Right cardiac atrium (tissue), 5 donors: ENCODE measurements around the gene ACTN4. TPM values are rescaled to one million over a fixed set of nuclear protein-coding genes. Genes with fewer than 3 reads are reported as not detected.
A peak's percentile ranks its signal among the peaks of the same experiment; 100 is the strongest.

ENCODE experiments used
- ATAC-seq, 2 donors: fragments of 200-7000 bp; cut with Tn5 transposase; one replicate each; pipeline versions ENCODE4 v1.8.0 to v1.9.1; 2020; ENCODE audit warnings: moderate library complexity in 2 of 2, mild to moderate bottlenecking in 1 of 2
- DNase-seq, 3 donors: peaks; one replicate each; pipeline ENCODE4 v3.0.0-alpha.2; 2020
- H3K27ac ChIP-seq: one replicate; pipeline ENCODE4 v1.5.1; 2013; ENCODE audit warnings: mild to moderate bottlenecking, low read length, control low read depth, moderate library complexity
- H3K27me3 ChIP-seq: one replicate; pipeline ENCODE4 v1.6.1; 2013; ENCODE audit not compliant: control insufficient read depth, insufficient read depth
- H3K4me1 ChIP-seq: one replicate; pipeline ENCODE4 v1.6.1; 2013; ENCODE audit warnings: low read length; ENCODE audit not compliant: control insufficient read depth, insufficient read depth
- H3K4me3 ChIP-seq: one replicate; pipeline ENCODE4 v1.5.1; 2013; ENCODE audit warnings: low read length, control low read depth
- H3K9me3 ChIP-seq: one replicate; pipeline ENCODE4 v1.6.1; 2013; ENCODE audit warnings: low read length; ENCODE audit not compliant: control insufficient read depth
- WGBS: extraction: QIAGEN DNeasy Blood & Tissue Kit; methylation state at CpG from one replicate; pipeline ENCODE4 v1.1.7; 2013; 5-methylcytosine and 5-hydroxymethylcytosine counted together
- intact Hi-C, 4 donors: fragments of 100-400 bp; cut with DNase I; formaldehyde crosslinking; loops; one replicate each; pipeline versions ENCODE4 v1.11.0 to v1.14.0; 2022 to 2023
- polyA plus RNA-seq: library from polyadenylated mRNA; stranded (reverse); fragments of 200-250 nt; gene quantifications from one replicate; pipeline ENCODE4 v1.2.3, GENCODE V29; 2013
- total RNA-seq, 4 donors: library from RNA; stranded (reverse); fragmentation: NEBNext Ultra II Directional; extraction: Animal tissue kit (Norgen Biotek cat#: 25700); gene quantifications; one replicate each; pipeline ENCODE4 v1.2.1, GENCODE V29; 2021
- donor health status: healthy with polysubstance abuse.
- donor health status: DM: no; HTN: yes; CAD: no.
- donor health status: DM: no; HTN: no; CAD: no.
- donor health status: DM: no; HTN: yes; CAD: no; lungs with severe emphysema.
- donor health status: DM: yes; HTN: yes; CAD: no.

ACTN4 gene
- total and polyA plus RNA-seq, 5 donors, result 87.4 to 226 (median 119) TPM

DNA sequence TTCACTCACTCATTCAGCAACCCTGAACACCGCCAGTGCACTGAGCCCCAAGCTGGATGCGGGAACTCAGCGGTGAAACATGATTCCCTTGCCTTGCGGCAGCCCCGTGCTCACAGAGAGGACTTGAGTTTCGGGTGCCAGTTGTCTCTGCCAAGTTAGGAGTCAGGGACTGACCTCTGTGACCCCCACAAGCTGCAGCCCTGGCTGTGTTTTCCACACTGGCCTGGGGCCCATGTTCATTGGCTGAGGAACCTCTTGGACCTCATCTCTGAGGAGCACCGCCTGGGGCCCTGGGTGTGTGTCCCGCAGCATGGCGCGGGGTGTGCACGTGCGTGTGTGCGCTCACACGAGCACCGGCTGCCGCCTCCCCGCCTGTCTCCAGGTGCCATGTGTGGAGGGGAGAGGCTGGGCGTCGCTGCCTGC, 65.8 kb downstream of the ACTN4 start:
- peak overlapping the region; percentile 61 for H3K27ac ChIP-seq
- ATAC-seq (peak; percentile 57 to 76), DNase-seq (peak; percentile 81 to 94 (median 93))
- H3K4me3 ChIP-seq, result no peak overlapping the region
- WGBS, result 39% methylated on average over 19 of the region's 19 CpGs
- intact Hi-C loops, result loop anchor here in 2 of 4 donors (5.0 to 10.0 kb wide), 2 partner anchors 58 to 61 kb away; no protein-coding TSS in a partner anchor
- H3K9me3 ChIP-seq, result no peaks in the 10 kb centered on the region
- peaks cover 39% of the 10 kb centered on the region for H3K4me1 ChIP-seq
- no peaks in the 10 kb centered on the region for H3K27me3 ChIP-seq

DNA sequence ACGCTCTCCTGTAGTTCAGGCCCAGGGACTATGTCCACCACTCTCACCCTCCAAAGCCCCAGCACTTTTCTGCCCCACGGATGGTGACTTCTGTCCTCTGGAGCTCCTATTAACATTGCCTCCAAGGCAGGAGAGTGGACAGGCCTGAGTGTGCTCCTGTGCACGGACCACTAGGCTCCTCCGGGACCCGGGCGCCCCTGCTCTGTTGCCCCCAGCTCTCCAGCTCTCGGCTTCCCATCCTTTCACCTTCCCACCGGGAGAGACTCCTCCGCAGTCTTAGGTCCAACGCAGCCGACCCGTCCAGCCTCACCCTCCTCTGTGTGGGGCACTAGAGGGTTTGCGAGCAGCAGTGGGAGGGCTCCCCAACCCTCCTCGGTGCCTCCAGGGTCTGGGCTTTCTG, 66.4 kb downstream of the ACTN4 start:
- WGBS, result 77% methylated on average over 14 of the region's 14 CpGs
- intact Hi-C loops, result loop anchor here in 2 of 4 donors (5.0 to 10.0 kb wide), 2 partner anchors 59 to 62 kb away; no protein-coding TSS in a partner anchor
- no peak overlapping the region for H3K4me3 ChIP-seq
- peaks cover 36% of the 10 kb centered on the region for H3K4me1 ChIP-seq
- H3K27me3 ChIP-seq, result no peaks in the 10 kb centered on the region
- DNase-seq (no peak), ATAC-seq (no peak)
- H3K9me3 ChIP-seq, result no peaks in the 10 kb centered on the region
- peak overlapping the region; percentile 44 for H3K27ac ChIP-seq

DNA sequence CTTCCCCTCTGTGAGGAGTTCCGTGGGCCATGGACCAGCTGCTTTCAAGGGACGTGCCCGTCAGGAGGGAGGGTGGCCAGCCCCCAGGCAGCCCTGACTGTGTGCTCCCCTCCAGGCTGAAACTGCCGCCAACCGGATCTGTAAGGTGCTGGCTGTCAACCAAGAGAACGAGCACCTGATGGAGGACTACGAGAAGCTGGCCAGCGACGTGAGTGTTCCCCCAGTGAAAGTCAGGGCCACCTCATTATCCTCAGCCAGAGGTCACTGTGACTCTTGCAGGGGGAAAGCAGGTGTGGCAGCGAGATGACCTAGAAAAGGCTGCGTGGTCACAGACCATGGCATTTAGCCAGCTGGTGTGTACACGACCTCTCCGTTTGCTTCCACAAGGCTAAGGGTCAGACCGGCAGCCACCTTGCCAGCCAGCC, 66.9 kb downstream of the ACTN4 start:
- Histone ChIP-seq H3K27me3 (no peaks in the 10 kb centered on the region), H3K27ac (peak overlapping the region; percentile 44), H3K9me3 (no peaks in the 10 kb centered on the region), H3K4me3 (no peak overlapping the region), H3K4me1 (peaks cover 33% of the 10 kb centered on the region)
- 73% methylated on average over 14 of the region's 14 CpGs for WGBS
- DNase-seq (no peak), ATAC-seq (no peak)
- intact Hi-C loops, result loop anchor here in 2 of 4 donors (5.0 to 10.0 kb wide), 2 partner anchors 60 to 62 kb away; no protein-coding TSS in a partner anchor

DNA sequence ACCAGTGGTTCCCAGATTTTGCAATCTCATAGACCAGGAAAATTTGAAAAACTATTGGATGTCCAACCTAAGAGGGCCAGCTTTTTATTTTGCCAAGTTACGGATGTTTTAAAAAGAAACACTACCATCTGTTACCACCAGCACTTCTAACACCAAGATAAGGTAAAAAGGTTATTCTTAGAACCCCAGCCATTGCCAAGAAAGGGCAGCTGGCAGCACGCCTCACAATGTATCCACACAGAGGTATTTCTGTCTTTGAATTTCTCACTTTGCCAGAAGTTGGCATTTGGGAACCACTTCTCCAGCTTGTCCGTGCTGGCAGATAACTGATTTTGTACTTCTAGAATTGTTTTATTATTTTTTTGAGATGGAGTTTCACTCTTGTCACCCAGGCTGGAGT, 68.1 kb downstream of the ACTN4 start:
- ATAC-seq (no peak), DNase-seq (peak; percentile 57 to 87 (median 86))
- H3K4me3 ChIP-seq, result no peak overlapping the region
- H3K27me3 ChIP-seq, result no peaks in the 10 kb centered on the region
- H3K27ac ChIP-seq, result no peak overlapping the region
- no peaks in the 10 kb centered on the region for H3K9me3 ChIP-seq
- 73% methylated on average over 3 of the region's 3 CpGs for WGBS
- intact Hi-C loops, result loop anchor here in 1 of 4 donors (10.0 kb wide), 1 partner anchor 61 kb away; no protein-coding TSS in a partner anchor
- peaks cover 30% of the 10 kb centered on the region for H3K4me1 ChIP-seq

DNA sequence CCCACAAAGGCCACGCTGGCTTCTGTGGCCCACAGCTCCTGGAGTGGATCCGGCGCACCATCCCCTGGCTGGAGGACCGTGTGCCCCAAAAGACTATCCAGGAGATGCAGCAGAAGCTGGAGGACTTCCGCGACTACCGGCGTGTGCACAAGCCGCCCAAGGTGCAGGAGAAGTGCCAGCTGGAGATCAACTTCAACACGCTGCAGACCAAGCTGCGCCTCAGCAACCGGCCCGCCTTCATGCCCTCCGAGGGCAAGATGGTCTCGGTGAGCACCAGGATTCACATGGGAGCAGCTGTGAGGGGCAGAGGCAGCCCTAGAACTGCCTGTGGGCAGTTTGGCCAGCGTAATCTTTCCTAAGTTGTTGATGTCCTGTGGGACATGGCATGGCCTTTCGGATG, 69.6 kb downstream of the ACTN4 start:
- no peaks in the 10 kb centered on the region for H3K27me3 ChIP-seq
- no peak overlapping the region for H3K4me3 ChIP-seq
- ATAC-seq (no peak), DNase-seq (no peak)
- intact Hi-C loops, result loop anchor here in 1 of 4 donors (10.0 kb wide), 1 partner anchor 62 kb away; no protein-coding TSS in a partner anchor
- H3K27ac ChIP-seq, result no peak overlapping the region
- WGBS, result 93% methylated on average over 17 of the region's 17 CpGs
- H3K4me1 ChIP-seq, result peaks cover 31% of the 10 kb centered on the region
- H3K9me3 ChIP-seq, result no peaks in the 10 kb centered on the region

DNA sequence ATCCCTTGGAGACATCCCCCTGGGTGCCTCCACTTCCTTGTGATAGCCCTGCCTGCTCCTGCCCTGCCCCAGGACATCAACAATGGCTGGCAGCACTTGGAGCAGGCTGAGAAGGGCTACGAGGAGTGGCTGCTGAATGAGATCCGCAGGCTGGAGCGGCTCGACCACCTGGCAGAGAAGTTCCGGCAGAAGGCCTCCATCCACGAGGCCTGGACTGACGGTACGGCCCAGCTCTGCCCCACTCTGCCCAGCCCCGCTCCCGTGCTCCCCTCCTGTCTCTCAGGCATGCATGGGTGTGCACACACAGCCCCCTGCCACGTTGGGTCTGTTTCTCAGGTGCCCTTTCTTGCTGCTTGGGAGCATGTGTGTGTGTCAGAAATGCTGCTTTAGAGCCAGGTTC, 70.4 kb downstream of the ACTN4 start:
- 90% methylated on average over 11 of the region's 11 CpGs for WGBS
- intact Hi-C loops, result loop anchor here in 1 of 4 donors (10.0 kb wide), 1 partner anchor 63 kb away; no protein-coding TSS in a partner anchor
- Histone ChIP-seq H3K27me3 (no peaks in the 10 kb centered on the region), H3K4me3 (no peak overlapping the region), H3K4me1 (peaks cover 32% of the 10 kb centered on the region), H3K27ac (peak overlapping the region; percentile 6), H3K9me3 (no peaks in the 10 kb centered on the region)
- no peak for DNase-seq
- no peak for ATAC-seq

DNA sequence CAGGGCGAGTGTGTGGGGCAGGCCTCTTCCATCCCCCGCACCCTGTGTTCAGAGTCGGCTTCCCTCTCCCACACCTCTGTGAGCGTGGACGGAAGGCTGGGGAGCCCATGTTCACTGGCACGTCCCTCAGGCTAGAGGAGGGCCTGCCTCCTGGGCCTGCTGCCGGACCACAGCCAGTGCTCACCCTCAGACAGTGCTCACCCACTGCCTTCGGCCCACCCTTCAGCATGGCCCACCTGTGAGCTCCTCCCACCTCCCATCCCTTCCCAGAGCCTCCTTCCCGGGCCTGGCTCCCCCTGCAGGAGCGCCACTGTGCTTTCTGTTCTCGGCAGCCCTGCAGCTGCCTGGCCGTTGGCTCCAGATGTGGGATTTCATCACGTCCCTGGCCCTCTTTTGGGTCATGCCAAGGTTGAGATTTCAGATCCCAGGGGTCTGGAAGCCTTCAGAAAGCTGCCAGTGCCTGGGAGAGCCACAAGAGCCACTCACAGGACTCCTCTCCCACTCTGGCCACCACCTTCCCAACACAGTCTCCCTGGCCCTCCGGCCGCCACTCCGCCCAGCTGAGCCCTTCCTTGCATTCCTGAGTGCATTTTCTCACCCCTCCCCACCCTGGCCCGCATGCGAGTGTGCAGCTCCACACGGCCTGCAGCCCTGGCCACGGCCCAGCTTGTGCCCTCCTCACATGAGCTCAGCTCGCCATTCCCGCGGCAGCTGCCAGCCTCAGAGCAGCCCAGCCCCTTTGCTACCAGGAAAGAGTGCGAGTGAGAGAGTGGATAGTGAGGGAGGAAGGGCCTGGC, 71.5 kb downstream of the ACTN4 start:
- 49% methylated on average over 24 of the region's 24 CpGs for WGBS
- peaks cover 30% of the 10 kb centered on the region for H3K4me1 ChIP-seq
- H3K9me3 ChIP-seq, result no peaks in the 10 kb centered on the region
- intact Hi-C loops, result loop anchor here in 1 of 4 donors (10.0 kb wide), 1 partner anchor 64 kb away; no protein-coding TSS in a partner anchor
- ATAC-seq (peak; percentile 12 to 24), DNase-seq (peak; percentile 72 to 86 (median 85))
- no peaks in the 10 kb centered on the region for H3K27me3 ChIP-seq
- H3K4me3 ChIP-seq, result no peak overlapping the region
- H3K27ac ChIP-seq, result peak overlapping the region; percentile 79

DNA sequence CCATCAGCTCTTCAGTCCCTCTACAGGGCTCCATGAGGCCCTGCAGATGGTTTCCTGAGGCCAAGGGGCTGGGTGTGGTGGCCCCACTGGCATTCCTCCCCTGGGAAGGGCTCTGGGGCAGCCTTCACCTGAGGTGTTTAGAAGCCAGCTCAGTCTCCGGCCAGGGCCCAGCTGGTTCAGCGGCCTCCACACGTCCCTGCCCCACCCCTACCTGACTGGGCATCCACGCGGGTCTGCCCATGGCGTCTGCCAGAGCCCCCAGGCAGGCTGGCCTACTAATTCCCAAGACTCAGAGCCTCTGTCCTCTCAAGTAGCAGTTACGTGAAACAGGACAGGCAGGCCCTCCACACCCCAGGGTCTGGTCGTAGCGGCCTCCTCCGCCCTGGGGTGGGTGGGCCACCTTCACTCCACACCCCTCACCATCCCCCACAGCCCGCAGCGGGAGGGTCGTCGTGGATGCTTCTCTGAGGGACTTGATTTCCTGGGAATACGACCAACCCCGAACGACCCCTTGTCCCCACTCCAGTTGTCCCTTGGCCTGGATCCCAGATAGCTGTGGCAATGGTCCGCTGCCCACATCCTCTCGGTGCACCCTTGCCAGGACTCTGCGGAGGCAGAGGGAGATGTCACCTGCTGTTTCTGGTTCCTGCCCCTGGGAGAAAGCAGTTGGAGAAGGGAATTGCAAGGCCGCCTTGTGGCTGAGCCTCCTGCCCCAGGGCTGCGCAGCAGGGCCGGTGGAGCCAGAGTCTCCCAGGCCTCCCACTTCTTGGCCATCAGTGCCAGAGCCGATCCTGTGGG, 72.5 kb downstream of the ACTN4 start:
- WGBS, result 49% methylated on average over 24 of the region's 24 CpGs
- no peak overlapping the region for H3K4me3 ChIP-seq
- H3K4me1 ChIP-seq, result peaks cover 29% of the 10 kb centered on the region
- intact Hi-C loops, result loop anchor here in 2 of 4 donors (5.0 to 10.0 kb wide), 2 partner anchors 63 to 65 kb away; no protein-coding TSS in a partner anchor
- peak in 1 of 3 donors; percentile 74 for DNase-seq
- ATAC-seq, result peak; percentile 0 to 2
- H3K9me3 ChIP-seq, result no peaks in the 10 kb centered on the region
- H3K27me3 ChIP-seq, result no peaks in the 10 kb centered on the region
- H3K27ac ChIP-seq, result peak overlapping the region; percentile 79

DNA sequence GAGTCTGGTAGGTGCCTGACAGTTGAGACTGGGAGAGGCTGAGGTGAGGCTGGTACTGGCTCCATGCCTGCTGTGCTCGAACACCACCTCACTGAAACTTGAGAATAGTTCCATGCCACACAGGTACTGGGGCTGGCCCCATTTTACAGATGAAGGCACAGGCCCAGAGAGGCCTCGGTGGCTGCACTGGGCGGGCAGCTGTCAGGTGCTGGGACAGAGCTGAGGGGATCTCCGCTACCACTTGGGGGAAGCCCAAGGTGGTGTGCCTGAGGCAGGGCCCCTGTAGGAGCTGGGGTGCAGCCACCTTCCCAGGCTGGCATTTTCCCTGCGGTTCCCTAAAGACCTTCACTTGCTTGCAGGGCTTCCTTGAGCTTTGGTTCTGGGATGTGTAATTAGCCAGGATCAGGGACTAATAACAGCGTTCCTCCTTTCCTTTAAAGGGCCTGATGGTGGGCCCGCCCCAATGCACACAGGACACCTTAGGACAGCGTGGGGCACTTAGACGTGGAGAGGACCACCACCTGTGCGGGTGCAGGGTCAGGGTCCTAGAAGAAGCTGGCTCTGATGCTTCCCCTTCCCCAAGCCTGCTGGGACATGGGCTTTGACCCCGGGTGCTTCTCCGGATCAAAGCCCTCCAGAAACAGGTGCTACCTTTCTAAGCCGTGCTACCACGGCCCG, 73.2 kb downstream of the ACTN4 start:
- intact Hi-C loops, result loop anchor here in 1 of 4 donors (5.0 kb wide), 1 partner anchor 63 kb away; no protein-coding TSS in a partner anchor
- H3K27ac ChIP-seq, result peak overlapping the region; percentile 79
- H3K27me3 ChIP-seq, result no peaks in the 10 kb centered on the region
- no peak overlapping the region for H3K4me3 ChIP-seq
- 92% methylated on average over 15 of the region's 15 CpGs for WGBS
- DNase-seq, result no peak
- H3K9me3 ChIP-seq, result no peaks in the 10 kb centered on the region
- ATAC-seq, result no peak
- peaks cover 29% of the 10 kb centered on the region for H3K4me1 ChIP-seq

DNA sequence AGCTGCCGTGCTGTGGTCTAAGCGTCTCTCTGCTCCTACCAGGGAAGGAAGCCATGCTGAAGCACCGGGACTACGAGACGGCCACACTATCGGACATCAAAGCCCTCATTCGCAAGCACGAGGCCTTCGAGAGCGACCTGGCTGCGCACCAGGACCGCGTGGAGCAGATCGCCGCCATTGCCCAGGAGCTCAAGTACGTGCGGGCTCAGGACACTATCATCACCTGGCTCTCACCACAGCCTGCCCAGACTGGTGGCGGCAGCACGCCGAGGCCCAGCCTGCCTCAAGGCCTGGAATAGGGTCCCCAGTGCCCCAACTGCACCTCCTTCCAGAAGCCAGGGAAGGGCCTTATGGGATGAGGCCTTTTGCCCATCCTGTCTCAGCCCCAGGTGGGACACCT, 74.0 kb downstream of the ACTN4 start:
- Histone ChIP-seq H3K27ac (peak overlapping the region; percentile 79), H3K9me3 (no peaks in the 10 kb centered on the region), H3K27me3 (no peaks in the 10 kb centered on the region), H3K4me1 (peaks cover 29% of the 10 kb centered on the region), H3K4me3 (no peak overlapping the region)
- DNase-seq (no peak), ATAC-seq (no peak)
- WGBS, result 62% methylated on average over 20 of the region's 20 CpGs
- intact Hi-C loops, result loop anchor here in 1 of 4 donors (5.0 kb wide), 1 partner anchor 64 kb away; no protein-coding TSS in a partner anchor
